ENCODE results near the gene PPP2R5D.
A peak's percentile ranks its signal among the peaks of the same experiment; 100 is the strongest.

The PPP2R5D gene

GRCh38 chr6:43052842-43053544, 68.6 kb downstream of the PPP2R5D start:
- no peak for TF ChIP-seq CTCF (IDR thresholded peaks at IDR 0.05; ENCODE audit: low read depth, low read length, missing control alignments)
- no peak for DNase-seq (ENCODE audit: low read depth)
- in situ Hi-C loops (cut with HindIII; ENCODE audit: low sequenced_read_pairs) = no loop called here
- H3K4me3 ChIP-seq (ENCODE audit: low read depth, low read length) = peak overlapping the region; percentile 85

- DNase-seq (ENCODE audit: low read depth) = peak; percentile 80
These were observed 69.3 kb downstream of the PPP2R5D start, which contains the start of gene CUL7 for GRCh38 chr6:43053545-43054205. Gene CUL7 (minus strand): TSS chr6:43053851. CDS start chr6:43052788, 1,063 bp downstream.

GRCh38 chr6:43054206-43054943, 70.0 kb downstream of the PPP2R5D start:
- H3K4me3 ChIP-seq (ENCODE audit: low read depth, low read length) = peak overlapping the region; percentile 85
- DNase-seq (ENCODE audit: low read depth) = no peak
- in situ Hi-C loops (cut with HindIII; ENCODE audit: low sequenced_read_pairs) = no loop called here
- TF ChIP-seq CTCF (IDR thresholded peaks at IDR 0.05; ENCODE audit: low read depth, low read length, missing control alignments) = no peak

More at GRCh38 chr6:43053545-43054205, 69.3 kb downstream of the PPP2R5D start, which contains the start of gene CUL7:
- peak within 1 kb of the TSS; percentile 85 for H3K4me3 ChIP-seq (ENCODE audit: low read depth, low read length)
- in situ Hi-C loops (cut with HindIII; ENCODE audit: low sequenced_read_pairs) = no loop called here
- TF ChIP-seq CTCF (IDR thresholded peaks at IDR 0.05; ENCODE audit: low read depth, low read length, missing control alignments) = no peak

- no peak for TF ChIP-seq CTCF (IDR thresholded peaks at IDR 0.05; ENCODE audit: low read depth, low read length, missing control alignments)
- H3K4me3 ChIP-seq (ENCODE audit: low read depth, low read length) = no peak overlapping the region
- no peak for DNase-seq (ENCODE audit: low read depth)
- in situ Hi-C loops (cut with HindIII; ENCODE audit: low sequenced_read_pairs) = no loop called here
These were observed 71.6 kb downstream of the PPP2R5D start for GRCh38 chr6:43055966-43056365.

- TF ChIP-seq CTCF (IDR thresholded peaks at IDR 0.05; ENCODE audit: low read depth, low read length, missing control alignments) = no peak
- peak overlapping the region; percentile 83 for H3K4me3 ChIP-seq (ENCODE audit: low read depth, low read length)
- no peak for DNase-seq (ENCODE audit: low read depth)
- in situ Hi-C loops (cut with HindIII; ENCODE audit: low sequenced_read_pairs) = no loop called here
These were observed 74.2 kb downstream of the PPP2R5D start for GRCh38 chr6:43058531-43058930.
